Measurements from ENCODE around the gene LYPD6B. TPM values are rescaled to one million over a fixed set of nuclear protein-coding genes. Genes with fewer than 3 reads are reported as not detected.

LYPD6B gene
- total RNA-seq, 1 donor from 2014 or later = not detected

GRCh38 chr2:149143734-149144133, 105.2 kb downstream of the LYPD6B start:
- no peaks in the 10 kb centered on the region for H3K4me1 ChIP-seq
- DNase-seq = no peak
- TF ChIP-seq, protein P1, sequence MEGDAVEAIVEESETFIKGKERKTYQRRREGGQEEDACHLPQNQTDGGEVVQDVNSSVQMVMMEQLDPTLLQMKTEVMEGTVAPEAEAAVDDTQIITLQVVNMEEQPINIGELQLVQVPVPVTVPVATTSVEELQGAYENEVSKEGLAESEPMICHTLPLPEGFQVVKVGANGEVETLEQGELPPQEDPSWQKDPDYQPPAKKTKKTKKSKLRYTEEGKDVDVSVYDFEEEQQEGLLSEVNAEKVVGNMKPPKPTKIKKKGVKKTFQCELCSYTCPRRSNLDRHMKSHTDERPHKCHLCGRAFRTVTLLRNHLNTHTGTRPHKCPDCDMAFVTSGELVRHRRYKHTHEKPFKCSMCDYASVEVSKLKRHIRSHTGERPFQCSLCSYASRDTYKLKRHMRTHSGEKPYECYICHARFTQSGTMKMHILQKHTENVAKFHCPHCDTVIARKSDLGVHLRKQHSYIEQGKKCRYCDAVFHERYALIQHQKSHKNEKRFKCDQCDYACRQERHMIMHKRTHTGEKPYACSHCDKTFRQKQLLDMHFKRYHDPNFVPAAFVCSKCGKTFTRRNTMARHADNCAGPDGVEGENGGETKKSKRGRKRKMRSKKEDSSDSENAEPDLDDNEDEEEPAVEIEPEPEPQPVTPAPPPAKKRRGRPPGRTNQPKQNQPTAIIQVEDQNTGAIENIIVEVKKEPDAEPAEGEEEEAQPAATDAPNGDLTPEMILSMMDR (IDR thresholded peaks at IDR 0.05; ENCODE audit: borderline replicate concordance) = no peak
- H3K27me3 ChIP-seq (ENCODE audit: low read depth) = peaks cover 21% of the 10 kb centered on the region
- no peak overlapping the region for H3K4me3 ChIP-seq
- H3K9me3 ChIP-seq (replicated peaks) = no peaks in the 10 kb centered on the region
- H3K27ac ChIP-seq (replicated peaks) = no peak overlapping the region
- H3K36me3 ChIP-seq = no peaks in the 10 kb centered on the region
- intact Hi-C loops (cut with micrococcal nuclease) = no loop called here

GRCh38 chr2:149145314-149146295, 107.1 kb downstream of the LYPD6B start:
- TF ChIP-seq, protein P1 (IDR thresholded peaks at IDR 0.05; ENCODE audit: borderline replicate concordance) = no peak
- intact Hi-C loops (cut with micrococcal nuclease) = no loop called here

GRCh38 chr2:149146876-149147275, 108.4 kb downstream of the LYPD6B start:
- Histone ChIP-seq H3K4me1 (no peaks in the 10 kb centered on the region), H3K27me3 (ENCODE audit: low read depth) (peaks cover 11% of the 10 kb centered on the region), H3K4me3 (no peak overlapping the region), H3K36me3 (no peaks in the 10 kb centered on the region), H3K27ac (replicated peaks) (no peak overlapping the region), H3K9me3 (replicated peaks) (peaks cover 6% of the 10 kb centered on the region)
- TF ChIP-seq, protein P1 (IDR thresholded peaks at IDR 0.05; ENCODE audit: borderline replicate concordance) = no peak
- no peak for DNase-seq
- intact Hi-C loops (cut with micrococcal nuclease) = no loop called here

More at GRCh38 chr2:149145314-149146295, 107.1 kb downstream of the LYPD6B start:
- Histone ChIP-seq H3K27ac (replicated peaks) (no peak overlapping the region), H3K4me1 (no peaks in the 10 kb centered on the region), H3K4me3 (no peak overlapping the region), H3K36me3 (no peaks in the 10 kb centered on the region), H3K27me3 (ENCODE audit: low read depth) (peaks cover 18% of the 10 kb centered on the region), H3K9me3 (replicated peaks) (peaks cover 6% of the 10 kb centered on the region)
- DNase-seq = no peak

DNA sequence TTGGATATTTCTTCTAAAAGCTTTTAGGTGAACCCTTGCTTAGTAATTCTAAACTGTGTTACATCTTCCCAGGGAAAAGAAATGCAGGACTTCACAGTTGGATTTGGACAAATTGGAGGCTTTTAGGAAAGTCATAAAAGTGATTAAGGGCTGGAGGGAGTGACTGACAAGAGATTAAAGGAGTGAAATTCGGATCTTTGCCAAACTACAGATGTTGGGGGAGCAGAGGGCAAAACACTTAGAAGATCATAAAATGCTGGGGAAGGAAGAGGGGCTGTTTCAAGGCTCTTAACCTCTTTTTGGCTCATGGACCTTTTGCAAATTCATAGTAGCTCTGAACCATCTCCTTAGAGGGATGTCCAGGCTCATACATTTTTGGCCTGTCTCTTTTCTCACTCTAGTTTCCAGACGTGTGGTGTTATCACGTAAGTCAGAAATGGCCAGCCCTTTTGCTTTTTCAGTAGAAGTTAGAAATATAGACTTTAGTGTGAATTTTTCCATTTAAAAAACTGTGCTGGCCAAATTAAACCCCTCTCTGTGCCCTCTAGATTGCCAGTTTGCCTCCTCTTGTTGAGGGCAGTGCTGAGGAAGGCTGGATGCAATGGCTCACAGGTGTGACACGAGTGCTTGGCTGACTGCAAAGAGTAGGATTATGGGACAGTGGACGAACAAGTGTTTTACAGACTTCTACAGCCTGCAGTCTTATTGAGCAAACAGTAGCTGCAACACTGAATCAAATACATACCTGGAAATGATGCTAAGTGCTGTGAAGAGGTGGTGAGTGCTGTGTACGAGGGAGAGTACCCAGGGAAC, 109.9 kb downstream of the LYPD6B start:
- Histone ChIP-seq H3K27me3 (ENCODE audit: low read depth) (peaks cover 11% of the 10 kb centered on the region), H3K27ac (replicated peaks) (no peak overlapping the region), H3K36me3 (no peaks in the 10 kb centered on the region), H3K9me3 (replicated peaks) (peaks cover 6% of the 10 kb centered on the region), H3K4me3 (no peak overlapping the region), H3K4me1 (no peaks in the 10 kb centered on the region)
- TF ChIP-seq, protein P1 (IDR thresholded peaks at IDR 0.05; ENCODE audit: borderline replicate concordance) = no peak
- intact Hi-C loops (cut with micrococcal nuclease) = no loop called here
- no peak for DNase-seq

DNA sequence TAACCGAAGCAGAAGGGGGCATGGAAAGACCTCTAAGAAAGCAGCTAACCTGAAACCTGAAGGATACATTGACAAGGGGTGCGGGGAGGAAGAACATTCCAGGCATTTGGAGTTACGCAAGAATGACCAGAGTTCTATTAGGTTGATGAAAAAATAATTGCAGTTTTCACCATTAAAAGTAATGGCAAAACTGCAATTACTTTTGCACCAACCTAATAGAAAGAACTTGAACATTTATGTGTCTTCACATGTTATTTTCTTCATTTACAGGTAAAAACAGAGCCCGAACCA, 110.5 kb downstream of the LYPD6B start:
- Histone ChIP-seq H3K4me3 (no peak overlapping the region), H3K27me3 (ENCODE audit: low read depth) (peaks cover 11% of the 10 kb centered on the region), H3K4me1 (no peaks in the 10 kb centered on the region), H3K36me3 (no peaks in the 10 kb centered on the region), H3K27ac (replicated peaks) (no peak overlapping the region), H3K9me3 (replicated peaks) (peaks cover 6% of the 10 kb centered on the region)
- TF ChIP-seq, protein P1 (IDR thresholded peaks at IDR 0.05; ENCODE audit: borderline replicate concordance) = no peak
- no peak for DNase-seq
- intact Hi-C loops (cut with micrococcal nuclease) = no loop called here

All from left ventricle myocardium inferior (tissue), 1 donor.